ENCODE measurements around the gene REV1. TPM values are rescaled to one million over a fixed set of nuclear protein-coding genes. Genes with fewer than 3 reads are reported as not detected.
"Not testable (repeated sequence)": the region's sequence is repeated elsewhere in the genome, so short reads cannot be mapped to it uniquely, and the experiment has no call there.

The REV1 gene
- total RNA-seq, 1 donor from 2014 or later = 42.8 TPM

- Histone ChIP-seq H3K36me3 (no peaks in the 10 kb centered on the region), H3K27me3 (ENCODE audit: low read depth) (no peaks in the 10 kb centered on the region), H3K4me1 (peaks cover 97% of the 10 kb centered on the region), H3K4me3 (no peak overlapping the region), H3K27ac (replicated peaks) (peak overlapping the region; percentile 54), H3K9me3 (replicated peaks) (no peaks in the 10 kb centered on the region)
- no peak for TF ChIP-seq CTCF (IDR thresholded peaks at IDR 0.05; ENCODE audit: borderline replicate concordance)
- intact Hi-C loops (cut with micrococcal nuclease) = loop anchor here (10.0 kb wide), 1 partner anchor 127 kb away; no protein-coding TSS in a partner anchor
- DNase-seq = no peak
These were observed 17.9 kb downstream of the REV1 start for GRCh38 chr2:99471654-99472599.

DNA sequence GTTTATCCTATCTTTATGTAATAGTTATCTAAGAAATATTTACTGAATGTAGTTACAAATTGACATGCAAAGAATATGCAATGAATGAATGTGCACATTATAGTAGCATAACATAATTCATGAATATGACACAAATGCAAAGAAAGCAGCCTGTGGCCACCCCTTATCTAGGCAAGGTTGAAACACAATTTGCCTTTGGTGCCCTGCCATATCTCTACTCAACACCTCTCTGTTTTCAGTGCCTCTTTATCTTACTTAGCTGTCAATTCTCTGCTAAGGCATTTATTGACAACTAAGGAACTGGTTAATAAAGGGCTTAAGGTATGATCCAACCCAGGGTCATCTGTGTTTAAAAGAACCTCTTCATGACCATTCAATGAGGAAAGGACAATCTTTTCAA is 18.9 kb downstream of the REV1 start:
- TF ChIP-seq CTCF (IDR thresholded peaks at IDR 0.05; ENCODE audit: borderline replicate concordance) = no peak
- H3K4me1 ChIP-seq = peaks cover 95% of the 10 kb centered on the region
- no peak overlapping the region for H3K4me3 ChIP-seq
- peak overlapping the region; percentile 49 for H3K27ac ChIP-seq (replicated peaks)
- no peaks in the 10 kb centered on the region for H3K36me3 ChIP-seq
- H3K27me3 ChIP-seq (ENCODE audit: low read depth) = no peaks in the 10 kb centered on the region
- intact Hi-C loops (cut with micrococcal nuclease) = loop anchor here (10.0 kb wide), 1 partner anchor 126 kb away; no protein-coding TSS in a partner anchor
- DNase-seq = no peak
- H3K9me3 ChIP-seq (replicated peaks) = no peaks in the 10 kb centered on the region

DNA sequence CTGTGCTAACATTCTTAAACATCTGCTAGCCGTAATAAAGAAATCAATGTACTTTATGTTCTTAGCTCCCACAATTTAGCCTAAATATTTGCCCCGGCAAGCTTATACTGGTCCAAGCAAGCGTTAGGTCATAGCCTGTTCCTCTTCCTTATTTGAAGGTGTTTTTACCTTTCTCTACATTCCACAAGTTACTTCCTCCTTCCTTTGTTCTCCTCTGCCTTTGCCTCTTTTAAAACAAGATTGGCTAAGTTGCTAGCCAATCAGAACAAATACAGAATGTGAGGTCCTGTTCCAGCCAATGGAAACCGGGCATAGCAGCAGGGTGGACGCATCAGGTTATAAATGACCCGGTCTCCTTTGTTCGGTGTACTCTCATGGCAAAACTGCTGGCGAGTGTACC is 19.4 kb downstream of the REV1 start:
- not testable (repeated sequence) for H3K4me3 ChIP-seq; H3K36me3 ChIP-seq; H3K9me3 ChIP-seq (replicated peaks); H3K27me3 ChIP-seq (ENCODE audit: low read depth); DNase-seq
- Histone ChIP-seq H3K4me1 (peaks cover 93% of the 10 kb centered on the region), H3K27ac (replicated peaks) (peak overlapping the region; percentile 49)
- intact Hi-C loops (cut with micrococcal nuclease) = loop anchor here (10.0 kb wide), 1 partner anchor 126 kb away; no protein-coding TSS in a partner anchor

GRCh38 chr2:99469394-99469793 is 20.4 kb downstream of the REV1 start:
- Histone ChIP-seq H3K27me3 (ENCODE audit: low read depth) (no peaks in the 10 kb centered on the region), H3K27ac (replicated peaks) (peak overlapping the region; percentile 65), H3K9me3 (replicated peaks) (no peaks in the 10 kb centered on the region), H3K4me1 (peaks cover 89% of the 10 kb centered on the region), H3K4me3 (no peak overlapping the region), H3K36me3 (no peaks in the 10 kb centered on the region)
- no peak for TF ChIP-seq CTCF (IDR thresholded peaks at IDR 0.05; ENCODE audit: borderline replicate concordance)
- intact Hi-C loops (cut with micrococcal nuclease) = no loop called here
- DNase-seq = no peak

- Histone ChIP-seq H3K9me3 (replicated peaks) (no peaks in the 10 kb centered on the region), H3K4me3 (peak overlapping the region; percentile 18), H3K27me3 (ENCODE audit: low read depth) (no peaks in the 10 kb centered on the region), H3K36me3 (no peaks in the 10 kb centered on the region), H3K27ac (replicated peaks) (peak overlapping the region; percentile 65), H3K4me1 (peaks cover 76% of the 10 kb centered on the region)
- intact Hi-C loops (cut with micrococcal nuclease) = no loop called here
- TF ChIP-seq CTCF (IDR thresholded peaks at IDR 0.05; ENCODE audit: borderline replicate concordance) = no peak
- DNase-seq = no peak
These were observed 21.7 kb downstream of the REV1 start for GRCh38 chr2:99468155-99468554.

GRCh38 chr2:99467390-99467789 is 22.4 kb downstream of the REV1 start:
- Histone ChIP-seq H3K4me1 (peaks cover 69% of the 10 kb centered on the region), H3K27me3 (ENCODE audit: low read depth) (no peaks in the 10 kb centered on the region), H3K9me3 (replicated peaks) (no peaks in the 10 kb centered on the region), H3K36me3 (peaks cover 3% of the 10 kb centered on the region), H3K4me3 (no peak overlapping the region), H3K27ac (replicated peaks) (peak overlapping the region; percentile 65)
- no peak for DNase-seq
- TF ChIP-seq CTCF (IDR thresholded peaks at IDR 0.05; ENCODE audit: borderline replicate concordance) = no peak
- intact Hi-C loops (cut with micrococcal nuclease) = no loop called here

Measured in left ventricle myocardium inferior (tissue), 1 donor.